SIG-M5 treated with dmso at 0.1 percent for 504 hours (cell line): ENCODE results near the gene MBTD1.
A peak's percentile ranks its signal among the peaks of the same experiment; 100 is the strongest.
"Not testable (repeated sequence)": the region's sequence is repeated elsewhere in the genome, so short reads cannot be mapped to it uniquely, and the experiment has no call there.

Experiments
- DNase-seq: peaks from one replicate; lab custom pipeline; 2025; ENCODE audit not compliant: unreplicated experiment; lab: John Stamatoyannopoulos, UW

MBTD1 gene

DNA sequence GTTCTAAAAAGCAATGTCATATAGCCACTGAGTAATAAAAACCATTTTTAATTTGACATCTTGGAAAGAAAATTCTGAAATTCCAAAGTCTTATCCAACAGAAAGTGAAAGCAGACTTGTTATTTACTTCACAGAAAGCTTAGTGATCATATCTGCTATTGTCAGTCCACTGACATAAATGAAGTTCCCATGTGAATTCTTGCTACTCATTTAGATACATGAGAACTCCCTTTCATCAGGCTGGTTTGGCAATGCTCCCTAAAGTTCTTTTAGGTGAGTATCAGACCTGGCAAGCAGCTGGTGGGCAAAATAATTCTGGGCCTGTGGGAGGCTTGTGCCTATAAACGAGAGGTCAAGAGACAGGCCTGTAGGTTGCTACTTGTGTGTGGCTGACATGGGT lies 70.2 kb downstream of the MBTD1 start:
- no peak for DNase-seq

DNA sequence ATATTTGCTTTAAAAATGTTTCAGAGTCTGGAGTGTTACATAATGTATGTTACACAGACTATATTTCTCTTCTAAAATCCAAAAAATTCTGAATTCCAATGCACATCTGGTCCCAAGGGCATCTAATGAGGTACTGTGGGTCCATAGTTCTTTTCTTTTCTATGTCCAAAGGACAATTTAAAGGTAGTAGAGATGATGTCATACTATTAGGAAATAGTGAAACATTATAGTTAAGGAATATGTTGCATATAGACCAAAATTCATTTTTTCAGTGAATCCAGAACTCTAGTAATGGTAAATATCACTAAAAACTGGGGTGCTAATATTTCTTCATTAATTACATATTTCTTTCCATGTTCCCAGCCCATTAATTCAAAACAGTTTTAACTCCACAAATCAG lies 70.7 kb downstream of the MBTD1 start:
- no peak for DNase-seq

- no peak for DNase-seq
Measured at GRCh38 chr17:51188271-51188833, 71.5 kb downstream of the MBTD1 start.

GRCh38 chr17:51185763-51186332 lies 74.0 kb downstream of the MBTD1 start:
- no peak for DNase-seq

DNA sequence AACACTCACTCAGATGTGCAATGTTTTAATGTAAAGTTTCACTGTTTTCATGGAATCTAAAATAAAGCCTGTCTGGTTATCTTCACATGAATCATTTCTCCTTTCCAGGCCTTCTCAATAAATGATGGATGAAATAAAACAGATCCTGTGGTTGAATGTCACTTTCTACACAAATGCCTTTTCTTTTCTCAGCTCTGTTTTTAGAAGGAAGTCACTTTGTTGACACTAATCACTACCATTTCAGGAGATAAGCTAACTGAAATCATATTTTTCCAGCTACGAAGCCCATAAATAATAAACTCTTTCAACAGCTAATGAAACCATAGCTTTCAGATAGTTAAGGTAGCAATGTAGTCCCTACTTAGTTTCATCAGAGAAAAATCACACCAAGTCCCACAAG lies 75.7 kb downstream of the MBTD1 start:
- no peak for DNase-seq

DNA sequence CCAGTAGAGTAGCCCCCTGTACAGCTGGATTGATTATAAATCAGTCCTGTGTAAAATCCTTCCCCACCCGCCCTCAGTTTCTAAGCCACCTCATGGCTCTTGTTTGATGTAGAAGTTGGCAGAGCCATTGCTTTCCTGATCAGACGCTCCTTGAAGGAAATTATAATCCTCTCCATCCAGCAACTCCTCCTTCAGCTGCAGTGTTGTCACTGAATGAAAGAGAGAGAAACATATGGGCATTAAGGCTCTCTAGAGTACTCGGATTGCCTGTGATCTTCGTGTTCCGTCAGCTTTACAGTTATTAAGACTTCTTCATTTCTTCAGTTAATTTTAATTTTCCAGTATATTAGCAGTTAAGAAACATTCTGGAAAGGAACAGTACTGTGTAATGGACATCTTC lies 79.4 kb downstream of the MBTD1 start:
- DNase-seq: no peak

DNA sequence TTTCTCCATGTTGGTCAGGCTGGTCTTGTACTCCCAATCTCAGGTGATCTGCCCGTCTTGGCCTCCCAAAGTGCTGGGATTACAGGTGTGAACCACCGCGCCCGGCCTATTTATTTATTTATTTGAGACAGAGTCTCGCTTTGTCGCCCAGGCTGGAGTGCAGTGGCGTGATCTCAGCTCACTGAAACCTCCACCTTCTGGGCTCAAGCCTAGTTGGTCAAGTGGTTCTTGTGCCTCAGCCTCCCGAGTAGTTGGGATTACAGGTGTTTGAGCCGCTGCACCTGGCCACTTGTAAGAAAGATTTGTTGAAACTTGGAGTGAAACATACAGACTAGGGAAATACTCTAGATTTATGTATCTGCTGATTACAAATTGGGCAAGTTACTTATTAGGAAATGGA lies 87.8 kb downstream of the MBTD1 start:
- not testable (repeated sequence) for DNase-seq

DNA sequence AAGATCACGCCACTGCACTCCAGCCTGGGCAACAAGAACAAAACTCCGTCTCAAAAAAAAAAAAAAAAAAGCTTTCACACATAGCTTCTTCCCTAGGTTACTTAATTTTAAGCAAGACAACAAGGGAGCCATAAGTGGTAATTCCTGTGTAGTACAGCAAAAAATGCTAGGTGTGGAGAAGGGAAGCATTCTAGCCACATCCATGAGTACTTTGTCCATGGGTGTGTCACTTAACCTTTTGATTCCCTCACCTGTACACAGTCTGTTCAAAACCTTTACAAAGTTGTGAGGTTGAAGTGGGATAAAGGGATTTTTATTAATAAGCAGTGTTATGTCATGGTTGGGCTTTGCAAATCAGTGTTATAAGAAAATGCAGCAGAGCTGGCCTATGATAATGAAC lies 89.1 kb downstream of the MBTD1 start:
- no peak for DNase-seq

GRCh38 chr17:51169340-51169739 lies 90.5 kb downstream of the MBTD1 start:
- no peak for DNase-seq

DNA sequence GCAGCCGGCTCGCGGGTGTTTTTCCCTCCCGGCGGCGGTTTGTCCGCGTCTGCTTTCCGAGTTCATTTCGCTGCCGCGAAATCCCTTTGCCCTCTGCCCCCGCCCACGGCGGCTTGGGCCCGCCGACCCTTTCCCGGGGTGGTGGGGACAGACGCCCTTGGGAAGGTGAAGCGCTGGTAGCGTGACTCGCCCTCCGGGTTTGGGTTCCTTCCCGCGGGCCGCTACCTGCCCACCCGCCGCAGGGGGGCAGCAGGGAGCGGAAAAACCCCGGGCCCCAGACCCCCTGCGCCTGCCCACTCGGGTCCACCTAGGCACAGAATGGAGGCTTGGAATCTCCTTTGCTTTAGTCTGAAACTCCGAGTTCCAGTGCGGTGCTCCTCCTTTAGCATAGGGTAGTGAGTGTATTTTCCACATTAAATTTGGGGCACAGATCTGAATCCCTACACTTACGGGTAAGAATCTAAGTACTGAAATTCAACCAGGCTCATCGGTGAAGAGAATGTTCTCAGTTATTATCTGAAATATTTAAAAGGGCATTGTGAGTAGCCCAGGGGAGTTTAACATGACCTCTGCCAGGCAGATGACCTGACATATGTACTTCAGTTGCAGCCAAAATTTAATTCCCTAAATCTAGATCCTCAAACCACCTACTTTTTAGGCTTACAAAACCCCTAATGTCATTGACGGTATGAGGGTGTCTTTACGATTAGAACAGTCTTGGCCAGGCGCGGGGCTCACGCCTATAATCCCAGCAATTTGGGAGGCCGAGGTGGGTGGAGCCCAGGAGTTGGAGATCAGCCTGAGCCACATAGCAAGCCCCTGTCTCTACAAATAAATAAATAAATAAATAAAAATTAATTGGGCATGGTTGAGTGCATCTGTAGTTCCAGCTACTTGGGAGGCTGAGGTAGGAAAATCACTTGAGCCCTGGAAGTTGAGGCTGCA lies 92.6 kb downstream of the MBTD1 start:
- DNase-seq: peak; percentile 64

DNA sequence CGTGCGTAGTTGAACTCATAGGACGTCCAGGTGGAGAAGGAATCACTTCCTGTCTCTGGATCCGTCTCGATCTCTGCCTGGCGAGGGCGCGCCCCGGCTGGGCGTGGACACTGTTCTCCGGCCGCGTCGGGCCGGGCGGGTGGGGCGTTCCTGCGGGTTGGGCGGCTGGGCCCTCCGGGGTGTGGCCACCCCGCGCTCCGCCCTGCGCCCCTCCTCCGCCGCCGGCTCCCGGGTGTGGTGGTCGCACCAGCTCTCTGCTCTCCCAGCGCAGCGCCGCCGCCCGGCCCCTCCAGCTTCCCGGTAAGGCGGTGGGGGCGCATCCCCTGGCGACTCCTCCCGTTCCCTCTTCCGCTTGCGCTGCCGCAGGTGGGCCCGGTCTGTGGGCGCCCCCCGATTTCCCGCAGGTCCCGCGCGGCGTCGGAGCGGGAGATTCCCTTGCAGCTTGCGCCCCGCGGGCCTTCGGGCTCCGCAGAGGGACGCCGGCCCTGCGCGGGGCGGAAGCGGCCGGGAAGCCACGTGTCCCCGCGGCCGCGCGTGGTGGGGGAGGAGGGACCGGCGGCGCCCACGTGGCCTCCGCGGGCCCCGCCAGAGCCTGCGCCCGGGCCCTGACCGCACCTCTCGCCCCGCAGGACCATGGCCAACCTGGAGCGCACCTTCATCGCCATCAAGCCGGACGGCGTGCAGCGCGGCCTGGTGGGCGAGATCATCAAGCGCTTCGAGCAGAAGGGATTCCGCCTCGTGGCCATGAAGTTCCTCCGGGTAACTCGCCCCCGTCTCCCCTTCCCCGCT lies 93.5 kb downstream of the MBTD1 start, which contains the start of gene NME2:
Gene NME2 (plus strand): TSS at position 214 of the 789 bp plus-strand sequence. CDS start 420 bp downstream, at position 634.
- DNase-seq: peak; percentile 87

DNA sequence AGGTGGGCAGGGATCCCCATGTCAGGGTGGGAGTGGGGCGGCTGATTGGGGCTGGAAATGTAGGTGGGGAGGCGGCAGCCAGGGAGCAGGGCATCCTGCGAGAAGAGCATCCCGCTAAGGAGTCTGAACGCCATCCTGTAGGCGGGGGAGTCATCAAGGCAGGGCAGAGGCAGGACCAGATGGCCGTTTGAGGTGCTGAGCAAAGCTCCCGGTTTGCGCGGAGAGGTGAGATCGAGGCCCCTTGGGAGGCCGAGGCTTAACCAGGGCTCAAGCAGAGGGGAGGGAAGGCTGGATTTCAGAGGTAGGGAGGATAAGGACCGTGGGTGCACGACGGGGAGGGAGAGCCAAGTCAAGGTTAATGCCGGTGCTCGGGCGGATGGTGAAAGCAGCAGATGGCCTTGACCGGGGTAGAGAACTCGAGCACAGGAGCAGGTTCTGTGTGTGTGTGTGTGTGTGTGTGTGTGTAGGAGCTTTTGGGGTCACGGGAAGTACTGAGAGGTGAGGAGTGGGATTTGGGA lies 94.1 kb downstream of the MBTD1 start:
- DNase-seq: no peak

- no peak for DNase-seq
Measured at GRCh38 chr17:51164911-51165679, 94.8 kb downstream of the MBTD1 start.

DNA sequence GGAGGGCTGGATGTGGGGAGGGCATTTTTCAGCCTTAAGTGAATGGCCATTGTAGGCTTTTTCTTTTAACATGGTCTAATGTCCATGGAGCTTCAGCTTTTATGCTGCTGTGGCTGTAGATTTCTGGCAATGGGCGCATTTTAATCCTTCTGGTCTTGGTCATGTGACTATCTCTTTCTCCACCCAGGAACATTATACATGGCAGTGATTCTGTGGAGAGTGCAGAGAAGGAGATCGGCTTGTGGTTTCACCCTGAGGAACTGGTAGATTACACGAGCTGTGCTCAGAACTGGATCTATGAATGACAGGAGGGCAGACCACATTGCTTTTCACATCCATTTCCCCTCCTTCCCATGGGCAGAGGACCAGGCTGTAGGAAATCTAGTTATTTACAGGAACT lies 98.3 kb downstream of the MBTD1 start:
- DNase-seq: no peak

DNA sequence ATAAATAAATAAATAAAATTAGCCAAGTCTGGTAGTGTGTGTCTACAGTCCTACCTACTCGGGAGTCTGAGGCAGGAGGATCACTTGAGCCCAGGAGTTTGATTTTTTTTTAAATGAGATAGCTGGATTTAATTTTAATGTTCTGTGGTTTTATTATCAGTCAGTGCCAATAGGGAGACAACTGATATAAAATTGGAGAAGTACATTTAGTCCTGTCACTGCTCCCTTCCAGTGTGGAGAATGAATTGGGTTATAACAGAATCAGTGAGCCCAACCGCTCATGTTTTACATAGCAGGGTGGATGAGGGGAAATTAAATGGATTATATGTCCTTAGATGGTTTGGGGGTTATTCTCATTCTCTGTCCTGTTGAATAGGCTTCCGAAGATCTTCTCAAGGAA lies 100.2 kb downstream of the MBTD1 start:
- no peak for DNase-seq

- no peak for DNase-seq
Measured at GRCh38 chr17:51155416-51155815, 104.4 kb downstream of the MBTD1 start.

DNA sequence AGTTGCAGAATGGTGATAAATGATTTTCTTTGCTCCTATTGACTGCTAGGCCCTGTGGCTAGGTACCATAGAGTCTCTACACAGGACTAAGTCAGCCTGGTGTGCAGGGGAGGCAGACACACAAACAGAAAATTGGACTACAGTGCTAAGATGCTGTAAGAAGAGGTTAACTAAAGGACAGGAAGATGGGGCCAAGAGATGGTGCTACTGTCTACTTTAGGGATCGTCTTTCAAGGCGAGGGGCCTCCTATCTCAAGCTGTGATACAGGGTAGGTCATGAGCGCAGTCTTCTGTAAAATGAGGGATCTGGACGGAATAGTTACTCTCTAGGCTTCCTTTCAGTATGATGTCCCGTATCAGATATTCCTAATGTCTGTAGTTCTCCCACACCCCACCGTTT lies 105.7 kb downstream of the MBTD1 start:
- peak; percentile 26 for DNase-seq

DNA sequence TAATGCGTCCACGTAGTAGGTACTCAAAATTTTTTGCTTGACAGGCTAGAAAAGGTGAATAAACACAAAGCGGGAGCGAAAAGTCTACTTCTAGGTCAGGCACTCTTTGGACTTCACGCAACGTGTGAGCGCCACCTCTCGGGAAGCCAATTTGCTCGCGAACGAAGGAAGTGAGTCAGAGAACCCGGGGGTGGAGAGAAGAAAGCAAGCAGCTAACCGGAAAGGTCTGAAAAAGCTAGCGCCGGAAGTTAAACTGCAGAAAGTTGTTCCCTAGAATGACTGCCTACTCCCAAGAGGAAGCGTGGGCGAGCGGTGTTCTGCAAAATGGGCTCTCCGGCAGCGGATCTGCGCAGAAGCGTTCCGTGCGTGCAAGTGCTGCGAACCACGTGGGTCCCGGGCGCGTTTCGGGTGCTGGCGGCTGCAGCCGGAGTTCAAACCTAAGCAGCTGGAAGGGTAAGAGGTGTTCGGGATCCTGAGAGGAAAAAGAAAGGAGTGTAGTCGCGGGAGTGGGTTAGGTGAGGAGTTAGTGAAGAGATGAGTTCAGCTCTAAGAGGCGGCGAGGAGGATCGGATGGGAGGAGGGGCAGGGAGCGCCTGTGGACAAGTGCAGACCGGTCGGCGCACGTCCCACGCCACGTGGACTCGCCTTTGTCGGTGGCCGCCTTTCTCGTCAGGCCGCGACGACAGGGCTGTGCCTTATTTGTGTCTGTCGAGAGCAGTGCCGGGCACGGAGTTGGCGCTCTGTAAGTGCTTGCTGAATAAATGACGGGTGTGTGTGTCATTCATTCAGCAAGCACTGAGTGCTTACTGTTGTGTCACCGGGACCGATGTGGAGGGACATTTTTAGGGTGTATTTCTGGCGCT lies 106.4 kb downstream of the MBTD1 start, which contains the start of gene NME1:
Gene NME1 (plus strand): TSS at position 350 of the 863 bp plus-strand sequence. CDS start 2,096 bp downstream, outside the sequence.
- DNase-seq: peak; percentile 100

DNA sequence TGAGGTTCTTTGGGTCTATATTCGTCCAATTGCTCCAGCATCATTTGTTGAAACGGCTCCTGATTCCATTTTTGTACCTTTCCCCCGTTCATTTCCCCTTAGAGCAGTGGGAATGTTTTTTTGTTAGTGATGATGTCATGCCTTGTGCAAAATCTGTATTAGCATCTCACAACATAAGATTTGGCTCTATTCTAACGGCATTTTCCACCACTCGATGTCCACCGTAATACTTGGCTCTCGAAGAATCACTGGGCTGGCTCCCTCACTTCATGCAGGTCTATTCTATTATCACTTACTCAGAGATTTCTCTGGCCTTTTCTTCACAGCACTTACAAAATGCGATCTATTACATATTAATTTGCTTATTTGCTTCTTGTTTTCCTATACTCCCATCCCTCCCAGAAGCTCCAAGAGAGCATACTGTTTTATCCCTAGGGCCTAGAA lies 107.1 kb downstream of the MBTD1 start:
- DNase-seq: no peak
